H1 (cell line): ENCODE results near the gene FMO4. TPM values are rescaled to one million over a fixed set of nuclear protein-coding genes. Genes with fewer than 3 reads are reported as not detected.

ENCODE experiments used
- CTCF ChIA-PET: fragments of 300-600 bp; sonication (Branson Sonifier 250); formaldehyde crosslinking; loops from one replicate; lab custom pipeline; 2021; ENCODE audit not compliant: partially characterized antibody; lab: Charles Lee
- POLR2A ChIA-PET: fragments of 300-600 bp; sonication (Branson Sonifier 250); formaldehyde crosslinking; loops from one replicate; lab custom pipeline; 2021; ENCODE audit warnings: inconsistent platforms; ENCODE audit not compliant: partially characterized antibody; lab: Charles Lee
- DNase-seq, 2 experiments: peaks; one replicate each; pipeline versions ENCODE4 v3.0.0 to v3.0.0-alpha.2; 2010 to 2022; ENCODE audit warnings: low spot score in 2 of 2, low read depth in 1 of 2, mixed read lengths in 1 of 2
- FAIRE-seq: peaks from 2 replicates; lab custom pipeline; 2011; peaks lifted over from hg19 to GRCh38; lab: Jason Lieb, UNC
- H2AFZ ChIP-seq: 2 replicates; pipeline ENCODE4 v1.8.1; 2012; ENCODE audit warnings: low read length, inconsistent platforms
- H2AK5ac ChIP-seq: 2 replicates; pipeline ENCODE4 v1.6.1; 2013; ENCODE audit warnings: low read depth, low read length
- H2BK120ac ChIP-seq: replicated peaks from 2 replicates; pipeline ENCODE3; 2013; ENCODE audit warnings: low read depth, low read length, inconsistent platforms
- H2BK12ac ChIP-seq: 2 replicates; pipeline ENCODE4 v1.6.1; 2013; ENCODE audit warnings: low read depth, low read length
- H2BK15ac ChIP-seq: 2 replicates; pipeline ENCODE4 v1.6.1; 2013; ENCODE audit warnings: low read length
- H2BK20ac ChIP-seq: 2 replicates; pipeline ENCODE4 v1.6.1; 2013; ENCODE audit warnings: low read length
- H2BK5ac ChIP-seq: 2 replicates; pipeline ENCODE4 v1.6.1; 2013; ENCODE audit warnings: low read depth, low read length
- H3K14ac ChIP-seq: 2 replicates; pipeline ENCODE4 v1.6.1; 2013; ENCODE audit warnings: inconsistent platforms; ENCODE audit not compliant: insufficient read length
- H3K18ac ChIP-seq: 2 replicates; pipeline ENCODE4 v1.6.1; 2013; ENCODE audit warnings: low read length; ENCODE audit errors: extremely low read depth
- H3K23ac ChIP-seq: 2 replicates; pipeline ENCODE4 v1.6.1; 2013; ENCODE audit warnings: inconsistent platforms; ENCODE audit not compliant: insufficient read length
- H3K23me2 ChIP-seq: 2 replicates; pipeline ENCODE4 v1.6.1; 2013; ENCODE audit warnings: low read depth, low read length
- H3K27ac ChIP-seq: 2 replicates; pipeline ENCODE4 v1.6.1; 2011; ENCODE audit warnings: low read depth, low read length, inconsistent platforms
- H3K27me3 ChIP-seq, 4 experiments: replicated peaks in 1 of 4; 1 replicate in 1 of 4; 2 replicates in 3 of 4; pipeline versions ENCODE4 v1.6.1 to v1.8.1; 2011 to 2013; ENCODE audit warnings: low read length in 3 of 4, mild to moderate bottlenecking in 3 of 4, inconsistent platforms in 2 of 4, mixed read lengths in 2 of 4, moderate library complexity in 1 of 4; ENCODE audit not compliant: control insufficient read depth in 3 of 4, insufficient read depth in 3 of 4; ENCODE audit errors: extremely low read depth in 1 of 4
- H3K36me3 ChIP-seq, 4 experiments: 2 replicates each; pipeline versions ENCODE4 v1.6.1 to v1.8.1; 2011 to 2013; ENCODE audit warnings: mild to moderate bottlenecking in 4 of 4, low read length in 3 of 4, moderate library complexity in 2 of 4, control low read depth in 1 of 4, inconsistent platforms in 1 of 4; ENCODE audit not compliant: insufficient read depth in 4 of 4, control insufficient read depth in 2 of 4
- H3K4ac ChIP-seq: replicated peaks from 2 replicates; pipeline ENCODE3; 2013; ENCODE audit warnings: low read length, low read depth, mixed read lengths, inconsistent platforms; ENCODE audit not compliant: insufficient read length
- H3K4me1 ChIP-seq, 4 experiments: replicated peaks in 1 of 4; 1 replicate in 1 of 4; 2 replicates in 3 of 4; pipeline versions ENCODE4 v1.6.1 to v1.8.1; 2011 to 2013; ENCODE audit warnings: low read length in 3 of 4, inconsistent platforms in 2 of 4, mixed read lengths in 1 of 4; ENCODE audit not compliant: insufficient read depth in 4 of 4, control insufficient read depth in 3 of 4
- H3K4me2 ChIP-seq, 2 experiments: 2 replicates each; pipeline versions ENCODE4 v1.6.1 to v1.8.1; 2011 to 2013; ENCODE audit warnings: low read depth in 2 of 2, low read length in 2 of 2, control low read depth in 1 of 2, inconsistent platforms in 1 of 2, mild to moderate bottlenecking in 1 of 2; ENCODE audit not compliant: insufficient read depth in 1 of 2
- H3K4me3 ChIP-seq, 4 experiments: fragments of 200-600, 300-600 bp in 1 of 4; sonication (generic), shearing (Covaris generic), sonication (Bioruptor Twin) in 1 of 4; 2 replicates each; pipeline versions ENCODE4 v1.5.1 to v1.8.1; 2011 to 2016; ENCODE audit warnings: low read length in 4 of 4, low read depth in 3 of 4, control low read depth in 2 of 4, inconsistent platforms in 2 of 4, mild to moderate bottlenecking in 2 of 4, mixed read lengths in 1 of 4, moderate library complexity in 1 of 4; ENCODE audit not compliant: insufficient read depth in 2 of 4; ENCODE audit errors: extremely low read depth in 1 of 4
- H3K56ac ChIP-seq: replicated peaks from 2 replicates; pipeline ENCODE3; 2013; ENCODE audit warnings: low read depth, mild to moderate bottlenecking, mixed read lengths, low read length, inconsistent platforms; ENCODE audit not compliant: insufficient read length
- H3K79me1 ChIP-seq: 2 replicates; pipeline ENCODE4 v1.6.1; 2013; ENCODE audit warnings: low read depth, low read length, control low read depth
- H3K79me2 ChIP-seq, 2 experiments: 2 replicates each; pipeline versions ENCODE4 v1.6.1 to v1.8.1; 2012 to 2013; ENCODE audit warnings: low read length in 2 of 2, mild to moderate bottlenecking in 2 of 2, inconsistent platforms in 1 of 2; ENCODE audit not compliant: insufficient read depth in 2 of 2, control insufficient read depth in 1 of 2
- H3K9ac ChIP-seq, 4 experiments: replicated peaks in 1 of 4; 1 replicate in 1 of 4; 2 replicates in 3 of 4; pipeline versions ENCODE4 v1.6.1 to v1.8.1; 2011 to 2013; ENCODE audit warnings: low read depth in 3 of 4, low read length in 3 of 4, control low read depth in 2 of 4, mild to moderate bottlenecking in 2 of 4, moderate library complexity in 2 of 4, inconsistent platforms in 1 of 4; ENCODE audit errors: extremely low read depth in 1 of 4
- H3K9me3 ChIP-seq, 2 experiments: 2 replicates each; pipeline versions ENCODE4 v1.6.1 to v1.8.1; 2012 to 2013; ENCODE audit warnings: mild to moderate bottlenecking in 2 of 2, moderate library complexity in 2 of 2, control low read depth in 1 of 2, inconsistent platforms in 1 of 2, low read depth in 1 of 2, low read length in 1 of 2, mixed read lengths in 1 of 2; ENCODE audit not compliant: insufficient read depth in 2 of 2
- H4K20me1 ChIP-seq, 2 experiments: replicated peaks in 1 of 2; 2 replicates each; pipeline versions ENCODE3 to v1.8.1; 2011 to 2013; ENCODE audit warnings: inconsistent platforms in 2 of 2, low read length in 2 of 2, mild to moderate bottlenecking in 1 of 2; ENCODE audit not compliant: insufficient read depth in 2 of 2, control insufficient read depth in 1 of 2
- H4K5ac ChIP-seq: 2 replicates; pipeline ENCODE4 v1.6.1; 2013; ENCODE audit warnings: low read length, low read depth, mixed read lengths, inconsistent platforms; ENCODE audit not compliant: insufficient read length
- H4K8ac ChIP-seq: 2 replicates; pipeline ENCODE4 v1.8.0; 2013; ENCODE audit warnings: mild to moderate bottlenecking, moderate library complexity, low read length, inconsistent platforms; ENCODE audit not compliant: insufficient read depth; ENCODE audit errors: extremely low read depth
- H4K91ac ChIP-seq: replicated peaks from 2 replicates; pipeline ENCODE3; 2013; ENCODE audit warnings: low read length, mixed read lengths, inconsistent platforms; ENCODE audit not compliant: insufficient read length
- ATF2 ChIP-seq: IDR thresholded peaks from 2 replicates; pipeline ENCODE4 v1.6.1; 2012; ENCODE audit warnings: low read length, inconsistent platforms
- SAP30 ChIP-seq: fragments of 300-600 bp; sonication (generic); IDR thresholded peaks from 2 replicates; pipeline ENCODE4 v1.7.1; 2012; ENCODE audit warnings: low read length, moderate library complexity, mild to moderate bottlenecking, inconsistent platforms; ENCODE audit not compliant: insufficient read depth, insufficient replicate concordance
- TAF7 ChIP-seq: optimal IDR thresholded peaks from 2 replicates; pipeline ENCODE3; 2011; ENCODE audit warnings: low read depth, mild to moderate bottlenecking, inconsistent platforms, low read length, moderate library complexity, borderline replicate concordance
- WGBS, 2 experiments: shearing (Covaris generic) in 1 of 2; methylation state at CpG; one replicate each; pipeline versions ENCODE4 v1.1.6 to v1.1.7; 2013 to 2015; ENCODE audit warnings: low lambda C conversion rate in 2 of 2, mixed read lengths in 2 of 2, inconsistent platforms in 1 of 2, low coverage in 1 of 2, missing lambda C conversion rate in 1 of 2; ENCODE audit not compliant: insufficient replicate concordance in 2 of 2, insufficient coverage in 1 of 2, insufficient read length in 1 of 2; ENCODE audit errors: extremely low coverage in 1 of 2, missing lambda C conversion rate in 1 of 2; 5-methylcytosine and 5-hydroxymethylcytosine counted together
- polyA plus RNA-seq, 7 experiments: library from polyadenylated mRNA; depleted of rRNA in 3 of 7; stranded (reverse) in 5 of 7; unstranded in 2 of 7; fragments of >200 nt in 5 of 7; fragments of 200-250 nt in 2 of 7; gene quantifications; 1 replicate in 5 of 7; 2 replicates in 1 of 7; 4 replicates in 1 of 7; pipeline versions ENCODE4 v1.2.1 to v1.2.3, GENCODE V29; 2011 to 2013; ENCODE audit warnings: missing spikeins in 2 of 7, mixed read lengths in 2 of 7
- total RNA-seq: library from RNA; stranded (reverse); fragmentation: NEBNext Ultra II Directional; extraction: Animal tissue kit (Norgen Biotek cat#: 25700); gene quantifications from 2 replicates; pipeline ENCODE4 v1.2.1, GENCODE V29; 2021

FMO4 gene
- total and polyA plus RNA-seq, 2 of the 8 experiments (the other 6 are each of a cell fraction or from before 2014, with no cell fraction given): 1.5 to 2.3 TPM

- Histone ChIP-seq H3K79me2 (no peaks in the 10 kb centered on the region), H3K9ac (no peak overlapping the region), H3K27ac (no peak overlapping the region), H2AK5ac (no peak overlapping the region), H4K20me1 (no peaks in the 10 kb centered on the region), H2AFZ (no peak overlapping the region), H3K9me3 (0 out of 4 replicates have a peak, but pooled peaks cover 0 to 2% of the 10 kb centered on the region in 2 experiments), H2BK5ac (no peak overlapping the region), H4K5ac (no peak overlapping the region), H3K4me3 (no peak overlapping the region), H3K4ac (no peak overlapping the region), H2BK15ac (no peak overlapping the region), H4K8ac (no peak overlapping the region), H3K18ac (no peak overlapping the region), H3K4me2 (no peak overlapping the region), H2BK12ac (no peak overlapping the region), H3K27me3 (no peaks in the 10 kb centered on the region), H3K56ac (no peak overlapping the region), H3K4me1 (no peaks in the 10 kb centered on the region), H3K79me1 (no peaks in the 10 kb centered on the region), H3K23me2 (no peaks in the 10 kb centered on the region), H3K14ac (no peak overlapping the region), H2BK20ac (no peak overlapping the region), H3K23ac (no peak overlapping the region), H4K91ac (no peak overlapping the region), H3K36me3 (no peaks in the 10 kb centered on the region), H2BK120ac (no peak overlapping the region)
- no peak for TF ChIP-seq SAP30
- no peak for TF ChIP-seq TAF7
- no peak for TF ChIP-seq ATF2
- ChIA-PET POLR2A (interaction anchor here (1.4 kb wide), 1 partner anchor 9 kb away, joined by 3 read pairs; no protein-coding TSS in a partner anchor), CTCF (interaction anchor here (1.1 to 2.7 kb wide), 4 partner anchors 9 to 98 kb away, joined by 4 to 12 read pairs (median 6); partner anchors contain the start of gene FMO4)
- WGBS, 2 experiments: 94% methylated on average over 5 of the region's 5 CpGs; no CpG with 5 or more reads in 1 of the 2 experiments
- DNase-seq (no peak), FAIRE-seq (no peak)
Observed at GRCh38 chr1:171343727-171344472, 29.9 kb downstream of the FMO4 start.
